ENCODE measurements around the gene SPEF2. TPM values are rescaled to one million over a fixed set of nuclear protein-coding genes. Genes with fewer than 3 reads are reported as not detected.

The SPEF2 gene
- total and polyA plus RNA-seq, 2 experiments from 2014 or later, result 5.1 TPM

DNA sequence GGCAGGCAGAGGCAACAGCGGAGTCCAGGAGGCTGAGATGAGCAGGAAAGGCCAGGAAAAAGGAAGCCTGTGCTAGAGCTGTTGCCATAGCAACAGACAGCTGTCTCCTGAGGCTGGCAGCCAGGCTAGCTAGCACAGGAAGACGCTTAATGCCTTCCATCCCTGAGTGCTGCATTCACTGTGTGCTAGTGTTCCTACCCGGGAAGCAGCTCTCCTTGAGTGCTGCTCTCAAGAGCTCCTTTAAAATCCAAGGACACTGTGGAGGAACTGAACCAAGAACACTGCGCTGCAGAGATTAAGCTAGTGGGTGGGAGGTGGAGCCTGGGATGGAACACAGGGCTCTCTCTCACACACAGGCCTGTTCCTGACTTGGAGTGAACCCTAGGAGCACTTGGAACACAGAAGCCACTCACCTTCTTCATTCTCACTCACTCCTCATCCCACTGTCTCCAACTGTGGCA, 185.6 kb downstream of the SPEF2 start:
- H3K79me2 ChIP-seq, result no peaks in the 10 kb centered on the region
- peak; percentile 75 for DNase-seq (ENCODE audit: low spot score)
- no peak overlapping the region for H2AFZ ChIP-seq
- no peak overlapping the region for H3K4me3 ChIP-seq
- H4K20me1 ChIP-seq (ENCODE audit: insufficient read depth, poor library complexity, severe bottlenecking), result no peaks in the 10 kb centered on the region
- no peaks in the 10 kb centered on the region for H3K9me2 ChIP-seq (replicated peaks; ENCODE audit: insufficient read depth)
- WGBS (ENCODE audit: low lambda C conversion rate, missing lambda C conversion rate), result 37% methylated on average over 4 of the region's 4 CpGs
- TF ChIP-seq EZH2phosphoT487 (IDR thresholded peaks at IDR 0.05; ENCODE audit: low read depth, severe bottlenecking, unreplicated experiment), result no peak
- no peak for TF ChIP-seq EZH2 (IDR thresholded peaks at IDR 0.05; ENCODE audit: borderline replicate concordance)
- TF ChIP-seq CTCF (IDR thresholded peaks at IDR 0.05; ENCODE audit: poor library complexity), result no peak
- H3K36me3 ChIP-seq (replicated peaks; ENCODE audit: insufficient read depth, low read depth), result no peaks in the 10 kb centered on the region
- no peak overlapping the region for H3K4me2 ChIP-seq
- no peaks in the 10 kb centered on the region for H3K9me3 ChIP-seq (ENCODE audit: low read depth)
- H3K27ac ChIP-seq, result no peak overlapping the region
- no peaks in the 10 kb centered on the region for H3K4me1 ChIP-seq (ENCODE audit: insufficient read depth)
- no peaks in the 10 kb centered on the region for H3K27me3 ChIP-seq

DNA sequence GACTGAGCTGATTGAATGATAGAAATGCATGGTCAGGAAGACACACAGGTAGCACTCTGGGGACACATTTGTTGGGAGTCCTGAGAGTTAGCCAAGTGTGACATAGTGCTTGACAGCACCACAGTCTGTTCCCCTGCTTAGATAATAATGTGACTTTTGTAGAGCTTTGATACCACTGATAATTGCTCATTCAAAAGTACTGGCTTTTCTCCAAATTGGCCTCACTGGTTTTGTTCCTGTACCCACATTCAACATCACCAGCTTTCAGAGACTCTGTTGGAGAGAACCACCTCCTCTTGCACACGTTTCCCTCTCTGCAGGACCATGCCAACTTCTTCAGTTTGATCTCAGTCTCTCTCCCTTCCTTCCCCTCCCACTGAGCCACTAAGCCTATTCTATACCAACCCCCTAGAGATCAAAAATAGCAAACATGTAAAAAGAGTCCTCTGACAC, 186.6 kb downstream of the SPEF2 start:
- Histone ChIP-seq H3K36me3 (replicated peaks; ENCODE audit: insufficient read depth, low read depth) (no peaks in the 10 kb centered on the region), H3K79me2 (no peaks in the 10 kb centered on the region), H3K4me2 (no peak overlapping the region), H3K27ac (no peak overlapping the region), H3K9me2 (replicated peaks; ENCODE audit: insufficient read depth) (no peaks in the 10 kb centered on the region), H4K20me1 (ENCODE audit: insufficient read depth, poor library complexity, severe bottlenecking) (no peaks in the 10 kb centered on the region), H3K4me1 (ENCODE audit: insufficient read depth) (no peaks in the 10 kb centered on the region), H2AFZ (no peak overlapping the region), H3K27me3 (no peaks in the 10 kb centered on the region), H3K9me3 (ENCODE audit: low read depth) (no peaks in the 10 kb centered on the region), H3K4me3 (no peak overlapping the region)
- 35% methylated on average over 1 of the region's 1 CpG for WGBS (ENCODE audit: low lambda C conversion rate, missing lambda C conversion rate)
- TF ChIP-seq CTCF (IDR thresholded peaks at IDR 0.05; ENCODE audit: poor library complexity), result no peak
- TF ChIP-seq EZH2phosphoT487 (IDR thresholded peaks at IDR 0.05; ENCODE audit: low read depth, severe bottlenecking, unreplicated experiment), result no peak
- no peak for TF ChIP-seq EZH2 (IDR thresholded peaks at IDR 0.05; ENCODE audit: borderline replicate concordance)
- DNase-seq (ENCODE audit: low spot score), result no peak

DNA sequence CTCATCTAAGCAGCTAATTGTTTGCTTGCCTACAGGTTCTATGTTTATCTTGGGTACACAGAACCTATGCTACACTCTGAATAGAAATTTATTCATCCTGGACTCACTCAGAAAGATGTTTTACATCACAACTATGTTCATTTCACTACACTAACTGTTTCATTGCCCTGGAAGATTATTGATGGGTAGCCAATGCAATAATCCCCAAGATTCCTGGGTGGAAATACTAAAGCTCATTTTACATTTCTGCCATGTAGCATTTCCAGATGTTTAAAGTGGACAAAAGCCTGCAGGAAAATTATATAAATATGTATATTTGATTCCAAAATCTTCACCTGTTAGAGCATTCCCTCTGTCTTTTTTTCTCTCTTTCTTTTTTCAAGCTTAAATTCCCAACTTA, 187.2 kb downstream of the SPEF2 start:
- DNase-seq (ENCODE audit: low spot score), result no peak
- H3K4me3 ChIP-seq, result no peak overlapping the region
- H2AFZ ChIP-seq, result no peak overlapping the region
- H3K27ac ChIP-seq, result no peak overlapping the region
- no peaks in the 10 kb centered on the region for H3K4me1 ChIP-seq (ENCODE audit: insufficient read depth)
- no peak for TF ChIP-seq EZH2 (IDR thresholded peaks at IDR 0.05; ENCODE audit: borderline replicate concordance)
- no peaks in the 10 kb centered on the region for H3K27me3 ChIP-seq
- H4K20me1 ChIP-seq (ENCODE audit: insufficient read depth, poor library complexity, severe bottlenecking), result no peaks in the 10 kb centered on the region
- H3K79me2 ChIP-seq, result no peaks in the 10 kb centered on the region
- H3K36me3 ChIP-seq (replicated peaks; ENCODE audit: insufficient read depth, low read depth), result no peaks in the 10 kb centered on the region
- no peaks in the 10 kb centered on the region for H3K9me3 ChIP-seq (ENCODE audit: low read depth)
- no peaks in the 10 kb centered on the region for H3K9me2 ChIP-seq (replicated peaks; ENCODE audit: insufficient read depth)
- no peak overlapping the region for H3K4me2 ChIP-seq

- Histone ChIP-seq H3K4me1 (ENCODE audit: insufficient read depth) (no peaks in the 10 kb centered on the region), H3K27me3 (no peaks in the 10 kb centered on the region), H3K36me3 (replicated peaks; ENCODE audit: insufficient read depth, low read depth) (no peaks in the 10 kb centered on the region), H3K9me3 (ENCODE audit: low read depth) (no peaks in the 10 kb centered on the region), H3K4me2 (no peak overlapping the region), H4K20me1 (ENCODE audit: insufficient read depth, poor library complexity, severe bottlenecking) (no peaks in the 10 kb centered on the region), H3K4me3 (no peak overlapping the region), H3K9me2 (replicated peaks; ENCODE audit: insufficient read depth) (no peaks in the 10 kb centered on the region), H3K79me2 (no peaks in the 10 kb centered on the region), H2AFZ (no peak overlapping the region), H3K27ac (no peak overlapping the region)
- DNase-seq (ENCODE audit: low spot score), result no peak
- no peak for TF ChIP-seq CTCF (IDR thresholded peaks at IDR 0.05; ENCODE audit: poor library complexity)
- no peak for TF ChIP-seq EZH2 (IDR thresholded peaks at IDR 0.05; ENCODE audit: borderline replicate concordance)
- no peak for TF ChIP-seq EZH2phosphoT487 (IDR thresholded peaks at IDR 0.05; ENCODE audit: low read depth, severe bottlenecking, unreplicated experiment)
Measured at GRCh38 chr5:35810601-35811000, 192.9 kb downstream of the SPEF2 start.
